HL-60 (cell line): Measurements from ENCODE around the gene CIB4.

Source experiments
- DNase-seq, 2 experiments: peaks; one replicate each; pipeline ENCODE4 v3.0.0-alpha.2; 2010 to 2020; ENCODE audit warnings: low read depth in 1 of 2, low spot score in 1 of 2
- H3K27ac ChIP-seq: fragments of 250-450 bp; sonication (Bioruptor Pico); replicated peaks from 2 replicates; pipeline ENCODE4 v1.5.1; 2020; ENCODE audit warnings: mild to moderate bottlenecking, moderate library complexity
- H3K27me3 ChIP-seq: fragments of 250-450 bp; sonication (Bioruptor Pico); 2 replicates; pipeline ENCODE4 v1.5.1; 2021; ENCODE audit warnings: mild to moderate bottlenecking, moderate library complexity; ENCODE audit not compliant: insufficient read depth, poor library complexity, severe bottlenecking
- H3K4me3 ChIP-seq: replicated peaks from 2 replicates; pipeline ENCODE4 v1.5.1; 2011; ENCODE audit warnings: mild to moderate bottlenecking, control low read depth, low read length; ENCODE audit not compliant: insufficient read depth
- CTCF ChIP-seq: IDR thresholded peaks from one replicate; pipeline ENCODE4 v1.5.1; 2011; ENCODE audit warnings: low read length, control low read depth, inconsistent platforms; ENCODE audit not compliant: insufficient read depth
- GABPA ChIP-seq: IDR thresholded peaks from 2 replicates; pipeline ENCODE4 v1.6.1; 2012; ENCODE audit warnings: low read depth
- POLR2AphosphoS5 ChIP-seq: IDR thresholded peaks from 2 replicates; pipeline ENCODE4 v1.6.1; 2012; ENCODE audit warnings: low read depth
- REST ChIP-seq: IDR thresholded peaks from 2 replicates; pipeline ENCODE4 v1.6.1; 2012; ENCODE audit warnings: low read depth; ENCODE audit not compliant: insufficient replicate concordance
- SPI1 ChIP-seq: IDR thresholded peaks from 2 replicates; pipeline ENCODE4 v1.6.1; 2012; ENCODE audit warnings: low read depth, mild to moderate bottlenecking, borderline replicate concordance

The CIB4 gene

GRCh38 chr2:26670931-26671460, 29.8 kb upstream of the CIB4 start:
- Histone ChIP-seq H3K27ac (no peak overlapping the region), H3K27me3 (peaks cover 2% of the 10 kb centered on the region), H3K4me3 (no peak overlapping the region)
- TF ChIP-seq CTCF (no peak), SPI1 (no peak), REST (no peak), POLR2AphosphoS5 (no peak), GABPA (no peak)
- DNase-seq, result no peak

- TF ChIP-seq SPI1, result no peak
- TF ChIP-seq GABPA, result no peak
- no peak for TF ChIP-seq POLR2AphosphoS5
- no peak for TF ChIP-seq REST
- H3K4me3 ChIP-seq, result no peak overlapping the region
- H3K27me3 ChIP-seq, result peaks cover 2% of the 10 kb centered on the region
- no peak overlapping the region for H3K27ac ChIP-seq
- no peak for DNase-seq
Measured at GRCh38 chr2:26670171-26670570, 29.0 kb upstream of the CIB4 start.

GRCh38 chr2:26668856-26669750, 27.9 kb upstream of the CIB4 start:
- Histone ChIP-seq H3K27ac (no peak overlapping the region), H3K27me3 (peaks cover 2% of the 10 kb centered on the region), H3K4me3 (no peak overlapping the region)
- DNase-seq, result no peak
- no peak for TF ChIP-seq POLR2AphosphoS5
- no peak for TF ChIP-seq GABPA
- no peak for TF ChIP-seq SPI1
- no peak for TF ChIP-seq REST
- TF ChIP-seq CTCF, result no peak
